ENCODE measurements around the gene ZNF644. TPM values are rescaled to one million over a fixed set of nuclear protein-coding genes. Genes with fewer than 3 reads are reported as not detected.
"Not testable (repeated sequence)": the region's sequence is repeated elsewhere in the genome, so short reads cannot be mapped to it uniquely, and the experiment has no call there.

Gene ZNF644
- 46.1 TPM for polyA plus RNA-seq (2013, experiment 1 of 2)
- 46.4 TPM for polyA plus RNA-seq (2013, experiment 2 of 2)

DNA sequence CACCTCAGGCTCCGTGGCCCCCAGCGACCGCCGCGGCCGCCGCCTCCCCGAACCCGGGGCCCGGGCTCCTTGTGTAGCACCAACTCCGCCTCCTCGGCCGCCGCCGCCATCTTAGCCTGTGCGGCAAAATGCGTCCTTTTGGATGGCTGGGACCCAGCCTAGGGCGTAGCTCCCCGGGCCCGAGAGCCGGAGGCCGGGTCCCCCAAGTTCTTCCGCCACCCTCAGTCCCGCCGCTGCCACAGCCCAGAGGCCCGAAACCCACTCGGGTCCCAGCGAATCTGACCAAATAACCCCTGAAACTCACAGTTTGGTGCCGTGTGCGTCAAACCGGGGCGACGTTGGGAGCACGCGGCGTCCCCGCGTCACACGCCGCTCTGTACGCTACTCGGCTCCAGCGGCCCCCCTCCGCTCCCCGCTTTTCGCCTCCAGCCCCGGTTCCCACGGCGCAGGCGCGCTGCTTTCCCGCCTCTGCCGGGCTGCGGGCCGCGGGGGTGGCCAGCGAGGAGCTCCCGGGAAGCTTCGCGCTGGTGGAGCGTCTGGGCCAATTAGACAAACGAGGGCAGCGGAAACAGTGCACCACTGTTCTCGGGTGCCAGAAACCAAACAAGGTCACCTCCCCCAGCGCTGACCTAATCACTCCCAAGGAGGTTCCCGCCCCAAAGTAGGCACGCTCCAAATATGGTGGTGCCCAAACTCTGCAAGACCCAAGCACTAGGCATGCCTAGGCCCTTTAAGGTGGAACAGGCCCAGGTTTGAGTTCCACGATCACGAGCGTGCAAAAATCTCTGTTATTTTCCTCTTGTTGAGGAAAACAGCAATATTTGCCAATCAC lies at the start of gene ZNF644:
Gene ZNF644 (minus strand): TSS at position 350 of the 832 bp plus-strand sequence. CDS start 39,682 bp downstream, outside the sequence.
- no CpG with 5 or more reads among the region's 70 CpGs for WGBS (ENCODE audit: extremely low coverage, insufficient coverage, low lambda C conversion rate)
- DNase-seq, result peak; percentile 97
- H3K79me1 ChIP-seq (ENCODE audit: low read length), result peaks cover 2% of the 10 kb centered on the region
- peak within 1 kb of the TSS; percentile 95 for H2BK120ac ChIP-seq (ENCODE audit: low read depth, low read length)
- H3K36me3 ChIP-seq (ENCODE audit: control insufficient read depth, insufficient read depth, low read length), result no peaks in the 10 kb centered on the region
- H3K18ac ChIP-seq (ENCODE audit: low read length), result peak within 1 kb of the TSS; percentile 100
- peak within 1 kb of the TSS; percentile 97 for H3K56ac ChIP-seq (ENCODE audit: low read length)
- peak within 1 kb of the TSS; percentile 92 for H4K5ac ChIP-seq (ENCODE audit: low read length)
- peaks cover 31% of the 10 kb centered on the region for H3K79me2 ChIP-seq (ENCODE audit: control insufficient read depth, insufficient read depth, low read length)
- H3K4ac ChIP-seq (ENCODE audit: low read depth, low read length), result peak within 1 kb of the TSS; percentile 99
- peak within 1 kb of the TSS; percentile 41 for H2AK5ac ChIP-seq (ENCODE audit: low read length)
- peak within 1 kb of the TSS; percentile 97 for H3K9ac ChIP-seq (ENCODE audit: low read length)
- H2BK5ac ChIP-seq (ENCODE audit: low read length), result peak within 1 kb of the TSS; percentile 90
- H2BK15ac ChIP-seq (replicated peaks; ENCODE audit: low read depth), result peak within 1 kb of the TSS; percentile 7
- peak within 1 kb of the TSS; percentile 75 for H3K4me3 ChIP-seq (ENCODE audit: low read length)
- peak within 1 kb of the TSS; percentile 69 for H3K23ac ChIP-seq (ENCODE audit: low read length)
- no peaks in the 10 kb centered on the region for H3K27me3 ChIP-seq (ENCODE audit: insufficient read depth, low read length, poor library complexity)
- H3K4me2 ChIP-seq (ENCODE audit: low read length), result peak within 1 kb of the TSS; percentile 41
- H3K27ac ChIP-seq (ENCODE audit: low read depth, low read length), result peak within 1 kb of the TSS; percentile 100
- peaks cover 4% of the 10 kb centered on the region for H3K4me1 ChIP-seq (ENCODE audit: control insufficient read depth, low read depth, low read length)
- H4K8ac ChIP-seq (ENCODE audit: low read depth, low read length), result peak within 1 kb of the TSS; percentile 95

DNA sequence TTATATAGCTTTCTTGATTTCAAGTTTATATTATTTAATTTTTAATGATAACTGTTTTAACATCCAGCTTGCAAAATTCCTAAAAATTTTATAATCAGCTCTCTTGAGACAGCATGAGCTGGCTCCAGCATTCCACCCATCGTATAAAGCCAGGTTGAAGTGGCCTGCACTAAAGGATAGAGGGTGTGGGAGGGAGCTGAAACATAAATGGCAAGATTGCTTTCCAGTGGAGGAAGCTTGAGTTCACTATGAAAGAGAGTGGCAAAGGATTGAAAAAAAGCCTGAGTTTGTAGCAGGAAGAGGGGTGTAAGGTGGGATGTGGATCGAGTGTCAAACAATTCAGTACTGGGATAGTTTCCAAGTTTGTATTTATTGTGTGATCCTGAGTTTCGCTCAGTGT lies 48.5 kb upstream of the ZNF644 start:
- Histone ChIP-seq H3K27me3 (ENCODE audit: insufficient read depth, low read length, poor library complexity) (no peaks in the 10 kb centered on the region), H3K9ac (ENCODE audit: low read length) (no peak overlapping the region), H3K27ac (ENCODE audit: low read depth, low read length) (no peak overlapping the region), H3K4me3 (ENCODE audit: low read length) (no peak overlapping the region), H3K4me1 (ENCODE audit: control insufficient read depth, low read depth, low read length) (peaks cover 5% of the 10 kb centered on the region), H3K4ac (ENCODE audit: low read depth, low read length) (no peak overlapping the region), H3K36me3 (ENCODE audit: control insufficient read depth, insufficient read depth, low read length) (no peaks in the 10 kb centered on the region), H3K56ac (ENCODE audit: low read length) (no peak overlapping the region), H2BK5ac (ENCODE audit: low read length) (no peak overlapping the region), H2AK5ac (ENCODE audit: low read length) (no peak overlapping the region), H2BK120ac (ENCODE audit: low read depth, low read length) (no peak overlapping the region), H2BK15ac (replicated peaks; ENCODE audit: low read depth) (no peak overlapping the region), H4K8ac (ENCODE audit: low read depth, low read length) (no peak overlapping the region), H3K23ac (ENCODE audit: low read length) (no peak overlapping the region), H3K18ac (ENCODE audit: low read length) (no peak overlapping the region), H3K79me1 (ENCODE audit: low read length) (no peaks in the 10 kb centered on the region), H4K5ac (ENCODE audit: low read length) (no peak overlapping the region), H3K79me2 (ENCODE audit: control insufficient read depth, insufficient read depth, low read length) (no peaks in the 10 kb centered on the region), H3K4me2 (ENCODE audit: low read length) (no peak overlapping the region)
- WGBS (ENCODE audit: extremely low coverage, insufficient coverage, low lambda C conversion rate), result no CpG with 5 or more reads among the region's 3 CpGs
- no peak for DNase-seq

- no peak overlapping the region for H3K18ac ChIP-seq (ENCODE audit: low read length)
- no peak overlapping the region for H3K4me2 ChIP-seq (ENCODE audit: low read length)
- peak; percentile 43 for DNase-seq
- no CpG with 5 or more reads among the region's 1 CpG for WGBS (ENCODE audit: extremely low coverage, insufficient coverage, low lambda C conversion rate)
- H3K4me3 ChIP-seq (ENCODE audit: low read length), result no peak overlapping the region
- no peak overlapping the region for H2AK5ac ChIP-seq (ENCODE audit: low read length)
- H4K8ac ChIP-seq (ENCODE audit: low read depth, low read length), result no peak overlapping the region
- H3K79me1 ChIP-seq (ENCODE audit: low read length), result no peaks in the 10 kb centered on the region
- peaks cover 5% of the 10 kb centered on the region for H3K4me1 ChIP-seq (ENCODE audit: control insufficient read depth, low read depth, low read length)
- H2BK5ac ChIP-seq (ENCODE audit: low read length), result no peak overlapping the region
- H2BK120ac ChIP-seq (ENCODE audit: low read depth, low read length), result no peak overlapping the region
- no peak overlapping the region for H3K23ac ChIP-seq (ENCODE audit: low read length)
- no peak overlapping the region for H4K5ac ChIP-seq (ENCODE audit: low read length)
- H2BK15ac ChIP-seq (replicated peaks; ENCODE audit: low read depth), result no peak overlapping the region
- H3K27ac ChIP-seq (ENCODE audit: low read depth, low read length), result no peak overlapping the region
- no peak overlapping the region for H3K56ac ChIP-seq (ENCODE audit: low read length)
- no peak overlapping the region for H3K9ac ChIP-seq (ENCODE audit: low read length)
- H3K79me2 ChIP-seq (ENCODE audit: control insufficient read depth, insufficient read depth, low read length), result no peaks in the 10 kb centered on the region
- H3K4ac ChIP-seq (ENCODE audit: low read depth, low read length), result no peak overlapping the region
- no peaks in the 10 kb centered on the region for H3K27me3 ChIP-seq (ENCODE audit: insufficient read depth, low read length, poor library complexity)
- no peaks in the 10 kb centered on the region for H3K36me3 ChIP-seq (ENCODE audit: control insufficient read depth, insufficient read depth, low read length)
Measured at GRCh38 chr1:91066538-91066937, 44.7 kb upstream of the ZNF644 start.

- Histone ChIP-seq H3K4me2 (ENCODE audit: low read length) (no peak overlapping the region), H3K27ac (ENCODE audit: low read depth, low read length) (no peak overlapping the region), H3K4me1 (ENCODE audit: control insufficient read depth, low read depth, low read length) (peaks cover 5% of the 10 kb centered on the region), H3K4ac (ENCODE audit: low read depth, low read length) (no peak overlapping the region), H2AK5ac (ENCODE audit: low read length) (no peak overlapping the region), H3K79me1 (ENCODE audit: low read length) (no peaks in the 10 kb centered on the region), H3K23ac (ENCODE audit: low read length) (no peak overlapping the region), H3K9ac (ENCODE audit: low read length) (no peak overlapping the region), H3K27me3 (ENCODE audit: insufficient read depth, low read length, poor library complexity) (no peaks in the 10 kb centered on the region), H2BK5ac (ENCODE audit: low read length) (no peak overlapping the region), H3K79me2 (ENCODE audit: control insufficient read depth, insufficient read depth, low read length) (no peaks in the 10 kb centered on the region), H3K4me3 (ENCODE audit: low read length) (no peak overlapping the region), H3K56ac (ENCODE audit: low read length) (no peak overlapping the region), H2BK120ac (ENCODE audit: low read depth, low read length) (no peak overlapping the region), H4K5ac (ENCODE audit: low read length) (no peak overlapping the region), H3K36me3 (ENCODE audit: control insufficient read depth, insufficient read depth, low read length) (no peaks in the 10 kb centered on the region), H2BK15ac (replicated peaks; ENCODE audit: low read depth) (no peak overlapping the region), H4K8ac (ENCODE audit: low read depth, low read length) (no peak overlapping the region), H3K18ac (ENCODE audit: low read length) (no peak overlapping the region)
- no CpG with 5 or more reads among the region's 4 CpGs for WGBS (ENCODE audit: extremely low coverage, insufficient coverage, low lambda C conversion rate)
- no peak for DNase-seq
Measured at GRCh38 chr1:91065337-91065736, 43.5 kb upstream of the ZNF644 start.

DNA sequence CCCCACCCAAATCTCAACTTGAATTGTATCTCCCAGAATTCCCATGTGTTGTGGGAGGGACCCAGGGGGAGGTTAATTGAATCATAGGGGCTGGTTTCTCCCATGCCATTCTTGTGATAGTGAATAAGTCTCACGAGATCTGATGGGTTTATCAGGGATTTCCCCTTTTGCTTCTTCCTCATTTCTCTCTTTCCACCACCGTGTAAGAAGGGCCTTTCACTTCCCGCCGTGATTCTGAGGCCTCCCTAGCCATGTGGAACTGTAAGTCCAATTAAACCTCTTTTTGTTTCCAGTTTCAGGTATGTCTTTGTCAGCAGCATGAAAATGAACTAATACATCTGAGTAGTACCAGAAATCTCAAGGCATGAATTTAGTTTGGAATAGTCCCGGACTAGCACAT lies 41.6 kb upstream of the ZNF644 start:
- H3K23ac ChIP-seq (ENCODE audit: low read length); H3K56ac ChIP-seq (ENCODE audit: low read length); H2AK5ac ChIP-seq (ENCODE audit: low read length); H3K27ac ChIP-seq (ENCODE audit: low read depth, low read length); H3K18ac ChIP-seq (ENCODE audit: low read length); H3K79me1 ChIP-seq (ENCODE audit: low read length); H3K27me3 ChIP-seq (ENCODE audit: insufficient read depth, low read length, poor library complexity); H4K5ac ChIP-seq (ENCODE audit: low read length); H3K4me1 ChIP-seq (ENCODE audit: control insufficient read depth, low read depth, low read length); H3K4ac ChIP-seq (ENCODE audit: low read depth, low read length); H3K4me2 ChIP-seq (ENCODE audit: low read length); H2BK120ac ChIP-seq (ENCODE audit: low read depth, low read length); H3K79me2 ChIP-seq (ENCODE audit: control insufficient read depth, insufficient read depth, low read length); H3K36me3 ChIP-seq (ENCODE audit: control insufficient read depth, insufficient read depth, low read length); H3K4me3 ChIP-seq (ENCODE audit: low read length); H4K8ac ChIP-seq (ENCODE audit: low read depth, low read length); H3K9ac ChIP-seq (ENCODE audit: low read length); H2BK5ac ChIP-seq (ENCODE audit: low read length); DNase-seq; H2BK15ac ChIP-seq (replicated peaks; ENCODE audit: low read depth): not testable (repeated sequence)
- WGBS (ENCODE audit: extremely low coverage, insufficient coverage, low lambda C conversion rate), result no CpG with 5 or more reads among the region's 5 CpGs

All from mesendoderm (in vitro differentiated cells).